AG09319 (cell line): Measurements from ENCODE around the gene GBA2.

Experiments used
- DNase-seq: peaks from one replicate; pipeline ENCODE4 v3.0.0-alpha.2; 2010; ENCODE audit warnings: low read depth; ENCODE audit errors: extremely low read depth
- CTCF ChIP-seq: IDR thresholded peaks from 2 replicates; pipeline ENCODE4 v1.5.1; 2011; ENCODE audit warnings: low read depth, mild to moderate bottlenecking, inconsistent platforms, low read length, moderate library complexity

The GBA2 gene

DNA sequence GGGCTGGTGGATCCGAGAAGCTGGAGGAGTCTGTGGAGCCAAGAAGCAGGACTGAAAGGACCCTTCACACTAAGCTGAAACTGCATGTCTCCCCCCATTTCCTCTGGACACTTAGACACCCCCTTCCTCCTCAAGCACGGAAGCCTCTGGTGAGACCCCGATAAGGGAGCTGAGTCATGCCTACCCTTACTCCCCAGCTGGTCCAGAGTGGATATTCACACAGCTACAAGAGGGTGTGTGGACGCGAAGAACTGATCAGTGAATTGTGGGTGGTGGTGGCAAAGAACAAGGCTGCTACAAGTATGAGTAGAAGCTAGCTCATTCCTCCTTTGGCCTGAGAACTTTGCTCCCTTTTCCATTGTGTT lies 21.4 kb downstream of the GBA2 start:
- no peak for TF ChIP-seq CTCF
- DNase-seq = no peak

- no peak for DNase-seq
- TF ChIP-seq CTCF = peak; percentile 27
These were observed 22.1 kb downstream of the GBA2 start for GRCh38 chr9:35726931-35727330.

- TF ChIP-seq CTCF = no peak
These were observed 23.7 kb downstream of the GBA2 start for GRCh38 chr9:35725362-35725761.

GRCh38 chr9:35723908-35724307 lies 25.1 kb downstream of the GBA2 start:
- no peak for TF ChIP-seq CTCF
- DNase-seq = no peak

More at GRCh38 chr9:35725362-35725761, 23.7 kb downstream of the GBA2 start:
- DNase-seq = no peak

- DNase-seq = no peak
- no peak for TF ChIP-seq CTCF
These were observed 25.6 kb downstream of the GBA2 start for GRCh38 chr9:35723426-35723825.

DNA sequence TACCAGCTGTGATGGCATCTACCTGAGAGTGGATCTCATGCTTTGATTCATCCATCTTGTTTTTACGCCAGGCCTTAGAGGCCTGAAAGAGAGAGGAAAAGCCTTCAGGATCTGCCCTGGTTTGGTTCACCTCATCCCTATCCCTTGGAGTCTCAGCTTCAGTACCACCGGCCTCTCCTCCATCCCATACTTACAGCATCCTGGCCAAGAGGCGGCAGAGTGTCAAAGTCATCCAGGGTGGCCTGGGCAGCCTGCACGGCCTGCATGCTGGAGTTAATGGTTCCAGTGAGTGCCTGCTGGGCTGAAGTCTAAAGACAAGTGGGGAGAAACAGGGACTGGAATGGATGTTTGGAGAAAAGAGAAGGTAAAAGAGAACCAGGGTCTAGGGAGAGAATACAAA lies 29.5 kb downstream of the GBA2 start:
- TF ChIP-seq CTCF = no peak
- DNase-seq = no peak

DNA sequence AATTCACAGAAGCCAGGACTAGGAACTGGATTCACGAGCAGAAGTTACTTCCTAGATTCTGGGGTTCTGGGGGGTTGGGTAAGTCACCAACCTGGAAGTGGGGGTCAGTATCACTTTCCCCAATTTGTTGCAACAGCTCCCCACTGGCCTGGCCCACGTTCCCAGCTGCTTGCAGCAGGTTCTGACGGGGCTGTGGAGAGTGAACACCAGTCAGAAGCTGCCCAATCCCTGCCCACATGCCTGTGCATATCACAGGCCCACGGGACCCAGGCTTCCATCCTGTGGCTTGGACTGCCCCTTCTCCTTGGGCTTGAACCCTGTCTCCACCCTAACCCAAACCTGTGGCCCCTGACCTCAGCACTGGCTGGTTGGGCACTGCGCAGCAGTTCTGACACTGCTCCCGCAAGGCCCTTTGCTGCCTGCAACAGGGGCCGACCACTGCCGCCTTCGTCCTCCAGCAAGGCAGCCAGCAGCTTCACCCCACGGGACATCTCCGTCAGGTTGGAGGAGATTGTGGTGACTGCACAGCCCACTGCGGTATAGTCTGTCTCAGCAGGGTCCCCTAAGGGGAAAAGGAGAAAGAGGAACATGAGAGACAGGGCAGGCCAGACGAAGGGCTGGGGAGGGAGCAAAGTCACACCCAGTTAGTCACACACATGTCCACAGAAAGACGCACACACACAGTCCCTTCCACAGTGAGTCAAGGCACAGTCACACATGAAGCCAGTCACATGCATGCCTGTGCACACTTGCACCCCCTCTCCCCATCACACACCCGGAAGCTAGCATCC lies 30.1 kb downstream of the GBA2 start:
- no peak for TF ChIP-seq CTCF
- no peak for DNase-seq
